Measurements from ENCODE around the gene SNAI3. TPM values are rescaled to one million over a fixed set of nuclear protein-coding genes. Genes with fewer than 3 reads are reported as not detected.

SNAI3 gene
- total and polyA plus RNA-seq, 11 donors = 0.76 to 9.5 (median 1.7) TPM

DNA sequence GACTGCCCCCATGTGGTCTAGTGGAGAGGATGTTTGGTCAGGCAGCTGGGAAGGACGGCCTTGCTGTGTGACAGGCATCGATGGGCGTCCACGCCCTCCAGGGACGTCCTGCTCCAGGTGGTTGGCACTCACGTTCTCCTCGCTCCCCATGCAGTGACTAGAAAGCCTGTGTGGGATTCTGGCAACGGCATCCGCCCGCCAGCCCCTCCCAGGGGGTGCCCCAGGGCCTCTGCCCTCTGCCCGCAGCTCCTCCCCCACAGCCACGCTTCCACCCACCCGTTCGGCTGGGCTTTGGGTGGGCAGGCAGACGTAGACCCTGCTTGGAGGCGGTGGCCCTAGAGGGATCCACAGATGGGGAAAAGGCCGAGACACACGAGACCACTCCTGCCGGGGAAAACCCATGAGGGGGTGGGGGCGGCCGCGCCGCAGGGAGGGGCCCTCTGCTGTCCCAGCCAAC, 52.6 kb downstream of the SNAI3 start:
- DNase-seq = peak in 2 of 5 donors; percentile 40 to 68
- peaks cover 0 to 32% (median 16%) of the 10 kb centered on the region in 12 donors for H3K4me1 ChIP-seq
- intact Hi-C loops (cut with DNase I) = no loop called here
- H3K27ac ChIP-seq = peak overlapping the region in 1 of 12 donors; percentile 83
- peak overlapping the region in 10 of 12 donors; percentile 20 to 62 (median 50) for H3K4me3 ChIP-seq
- ATAC-seq = peak in 3 of 4 donors; percentile 6 to 25 (median 19)
- peaks cover 0 to 42% (median 36%) of the 10 kb centered on the region in 9 donors for H3K36me3 ChIP-seq
- no peaks in the 10 kb centered on the region for H3K9me3 ChIP-seq
- WGBS, 4 donors = 55 to 72% (median 60%) methylated on average over 16 to 23 of the region's 23 CpGs
- TF ChIP-seq, protein P1, sequence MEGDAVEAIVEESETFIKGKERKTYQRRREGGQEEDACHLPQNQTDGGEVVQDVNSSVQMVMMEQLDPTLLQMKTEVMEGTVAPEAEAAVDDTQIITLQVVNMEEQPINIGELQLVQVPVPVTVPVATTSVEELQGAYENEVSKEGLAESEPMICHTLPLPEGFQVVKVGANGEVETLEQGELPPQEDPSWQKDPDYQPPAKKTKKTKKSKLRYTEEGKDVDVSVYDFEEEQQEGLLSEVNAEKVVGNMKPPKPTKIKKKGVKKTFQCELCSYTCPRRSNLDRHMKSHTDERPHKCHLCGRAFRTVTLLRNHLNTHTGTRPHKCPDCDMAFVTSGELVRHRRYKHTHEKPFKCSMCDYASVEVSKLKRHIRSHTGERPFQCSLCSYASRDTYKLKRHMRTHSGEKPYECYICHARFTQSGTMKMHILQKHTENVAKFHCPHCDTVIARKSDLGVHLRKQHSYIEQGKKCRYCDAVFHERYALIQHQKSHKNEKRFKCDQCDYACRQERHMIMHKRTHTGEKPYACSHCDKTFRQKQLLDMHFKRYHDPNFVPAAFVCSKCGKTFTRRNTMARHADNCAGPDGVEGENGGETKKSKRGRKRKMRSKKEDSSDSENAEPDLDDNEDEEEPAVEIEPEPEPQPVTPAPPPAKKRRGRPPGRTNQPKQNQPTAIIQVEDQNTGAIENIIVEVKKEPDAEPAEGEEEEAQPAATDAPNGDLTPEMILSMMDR (IDR thresholded peaks at IDR 0.05) = peak in 8 of 12 donors; percentile 9 to 39 (median 26)
- TF ChIP-seq POLR2A (IDR thresholded peaks at IDR 0.05) = no peak
- H3K27me3 ChIP-seq = peaks cover 4 to 36% (median 10%) of the 10 kb centered on the region in 9 donors

DNA sequence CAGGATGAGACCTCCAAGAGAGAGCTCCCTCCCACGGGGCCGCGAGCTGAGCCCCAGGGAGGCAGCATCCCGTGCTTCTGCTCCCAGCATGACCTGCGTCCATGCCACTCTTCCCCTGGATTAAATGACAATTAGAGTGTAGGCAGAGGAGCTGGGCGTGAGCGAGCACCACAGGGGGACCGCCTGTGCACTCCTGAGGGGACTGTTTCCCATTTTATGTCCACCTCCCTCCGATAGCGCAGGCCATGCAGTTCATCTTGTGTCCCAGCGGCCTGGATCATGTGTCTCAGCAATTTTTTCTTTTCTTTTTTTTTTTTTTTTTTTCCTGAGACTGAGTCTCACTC, 53.7 kb downstream of the SNAI3 start:
- ATAC-seq = no peak
- H3K27ac ChIP-seq = no peak overlapping the region
- 89 to 94% (median 92%) methylated on average over 11 of the region's 11 CpGs for WGBS, 4 donors
- H3K4me3 ChIP-seq = no peak overlapping the region
- peaks cover 0 to 52% (median 41%) of the 10 kb centered on the region in 9 donors for H3K36me3 ChIP-seq
- intact Hi-C loops (cut with DNase I) = no loop called here
- peaks cover 0 to 42% (median 22%) of the 10 kb centered on the region in 12 donors for H3K4me1 ChIP-seq
- no peak for DNase-seq
- TF ChIP-seq POLR2A (IDR thresholded peaks at IDR 0.05) = no peak
- TF ChIP-seq, protein P1 (IDR thresholded peaks at IDR 0.05) = no peak
- H3K9me3 ChIP-seq = no peaks in the 10 kb centered on the region
- H3K27me3 ChIP-seq = peaks cover 0 to 25% (median 0%) of the 10 kb centered on the region in 9 donors

DNA sequence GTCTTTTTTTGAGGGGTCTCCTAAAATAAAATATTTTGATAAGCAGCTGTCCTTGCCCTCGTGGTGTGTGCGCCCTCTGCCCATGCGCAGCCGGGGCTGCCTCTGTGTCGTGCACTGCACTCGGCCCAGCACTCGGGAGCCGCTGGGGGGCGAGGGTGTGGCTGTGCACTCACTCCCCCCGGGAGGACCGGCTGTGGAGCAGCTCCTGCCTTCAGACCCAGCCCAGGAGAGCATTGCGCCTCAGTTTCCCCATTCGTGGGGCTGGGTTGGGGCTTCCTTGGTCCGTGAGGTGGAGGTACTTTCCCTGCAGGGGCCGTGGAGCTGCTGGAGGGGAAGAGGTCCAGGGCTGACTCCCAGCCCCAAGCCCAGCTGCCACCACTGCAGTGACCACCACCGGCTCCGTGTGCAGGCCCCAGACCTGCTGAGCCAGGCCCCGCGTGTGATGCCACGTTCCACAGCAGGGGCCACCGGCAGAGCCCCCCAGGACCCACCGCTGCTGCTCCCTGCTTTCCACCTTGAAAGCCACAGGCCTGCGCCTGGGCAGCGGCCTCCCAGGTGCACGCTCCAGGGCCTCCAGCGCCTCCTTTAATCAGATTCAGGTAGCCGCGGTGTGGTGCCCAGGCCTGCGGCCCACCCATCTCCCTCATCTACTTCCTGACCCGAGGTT, 54.3 kb downstream of the SNAI3 start:
- Histone ChIP-seq H3K27ac (peak overlapping the region in 4 of 12 donors; percentile 1 to 42 (median 30)), H3K36me3 (peaks cover 0 to 57% (median 42%) of the 10 kb centered on the region in 9 donors), H3K4me3 (no peak overlapping the region), H3K27me3 (peaks cover 0 to 21% (median 0%) of the 10 kb centered on the region in 9 donors), H3K9me3 (no peaks in the 10 kb centered on the region), H3K4me1 (peaks cover 0 to 42% (median 22%) of the 10 kb centered on the region in 12 donors)
- no peak for ATAC-seq
- TF ChIP-seq POLR2A (IDR thresholded peaks at IDR 0.05) = no peak
- TF ChIP-seq, protein P1 (IDR thresholded peaks at IDR 0.05) = no peak
- no peak for DNase-seq
- intact Hi-C loops (cut with DNase I) = no loop called here
- WGBS, 4 donors = 82 to 93% (median 87%) methylated on average over 19 to 30 of the region's 30 CpGs

DNA sequence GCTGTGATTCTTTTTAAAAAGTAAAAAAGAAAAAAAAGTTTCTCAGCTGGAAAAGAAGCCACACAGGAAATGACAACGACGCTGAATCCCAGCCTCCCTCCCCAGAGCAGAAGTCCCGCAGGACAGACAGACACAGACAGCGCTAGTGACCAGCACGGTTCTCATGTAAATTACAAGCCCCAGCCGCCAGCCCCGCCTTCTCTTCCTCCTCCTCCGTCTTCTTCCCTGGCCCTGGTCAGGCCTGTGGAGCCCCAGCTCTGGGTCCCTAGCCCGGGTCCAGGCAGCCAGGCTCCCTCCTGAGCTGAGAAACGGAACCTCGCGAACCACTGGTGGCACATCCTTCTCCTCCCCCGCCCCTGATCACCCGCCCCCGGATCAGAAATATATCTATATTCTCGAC, 54.9 kb downstream of the SNAI3 start:
- no peak for TF ChIP-seq POLR2A (IDR thresholded peaks at IDR 0.05)
- TF ChIP-seq, protein P1 (IDR thresholded peaks at IDR 0.05) = no peak
- ATAC-seq (no peak), DNase-seq (peak; percentile 37 to 74 (median 50))
- Histone ChIP-seq H3K36me3 (peaks cover 0 to 64% (median 49%) of the 10 kb centered on the region in 9 donors), H3K4me3 (no peak overlapping the region), H3K27me3 (peaks cover 0 to 15% (median 0%) of the 10 kb centered on the region in 9 donors), H3K9me3 (no peaks in the 10 kb centered on the region), H3K4me1 (peaks cover 0 to 42% (median 22%) of the 10 kb centered on the region in 12 donors), H3K27ac (peak overlapping the region in 8 of 12 donors; percentile 1 to 74 (median 40))
- intact Hi-C loops (cut with DNase I) = no loop called here
- WGBS, 4 donors = 63 to 74% (median 70%) methylated on average over 16 of the region's 16 CpGs

Measured in heart left ventricle (tissue), 16 donors.